ENCODE results near the gene HNRNPUL2. TPM values are rescaled to one million over a fixed set of nuclear protein-coding genes. Genes with fewer than 3 reads are reported as not detected.

Gene HNRNPUL2
- total and polyA plus RNA-seq, 10 of the 15 experiments (the other 5 are each of a cell fraction or from before 2014, with no cell fraction given) = 1.6 to 72.2 (median 14.9) TPM

DNA sequence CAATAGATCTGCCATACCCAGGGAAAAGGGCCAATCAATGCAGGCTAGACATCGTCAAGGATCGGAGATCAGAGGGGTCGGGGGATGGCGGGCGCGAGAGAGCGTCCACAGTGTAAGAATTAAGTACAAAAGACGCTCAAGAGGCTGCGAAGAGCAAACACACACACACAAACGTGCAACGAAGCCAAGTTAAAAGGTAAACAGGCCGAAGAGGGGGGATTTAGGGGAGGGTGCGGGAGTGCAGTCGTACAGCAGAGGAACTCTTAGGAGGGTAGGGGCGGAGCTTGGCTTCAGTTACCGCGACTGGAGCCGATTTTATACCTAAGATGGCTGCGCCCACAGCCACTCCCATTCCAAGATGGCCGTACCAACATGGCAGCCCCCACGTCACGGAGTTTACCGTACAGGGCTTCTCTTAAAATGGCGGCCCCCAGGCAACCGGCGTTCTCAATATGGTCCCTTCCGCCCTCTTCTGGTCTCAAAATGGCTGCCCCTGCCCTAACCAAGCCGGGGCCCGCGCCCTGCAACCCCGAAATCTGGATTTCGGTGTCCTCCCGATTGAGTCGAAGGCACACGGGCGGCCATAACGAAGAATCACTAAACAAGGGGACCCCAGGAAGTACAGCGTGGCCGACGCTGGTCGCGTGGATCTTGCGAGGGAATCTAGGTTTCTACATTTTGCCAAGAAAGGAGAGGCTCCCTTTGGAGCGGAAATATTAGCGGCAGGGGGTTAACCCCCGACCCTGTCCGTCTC, 17.8 kb downstream of the HNRNPUL2 start:
- H4K20me1 ChIP-seq (ENCODE audit: control insufficient read depth, insufficient read depth) = no peaks in the 10 kb centered on the region
- peak overlapping the region; percentile 98 for H3K4me2 ChIP-seq (ENCODE audit: control insufficient read depth, insufficient read depth)
- peak overlapping the region; percentile 90 for H3K9ac ChIP-seq (ENCODE audit: control insufficient read depth, insufficient read depth, low read length)
- in situ Hi-C loops (cut with MboI) = no loop called here
- POLR2A ChIA-PET = interaction anchor here (0.5 to 7.6 kb wide), 20 partner anchors 18 to 152 kb away, joined by 3 to 79 read pairs (median 5); partner anchors contain the start of genes B3GAT3, C11orf98, CSKMT and HNRNPUL2
- DNase-seq (ENCODE audit: low read depth, low spot score) (peak; percentile 91), FAIRE-seq (peak; percentile 92), ATAC-seq (peak; percentile 89)
- intact Hi-C loops (cut with micrococcal nuclease; ENCODE audit: unreplicated experiment) = loop anchor here (1.0 to 5.0 kb wide), 2 partner anchors 18 to 107 kb away; partner anchors contain the start of genes HNRNPUL2 and MTA2
- SMC1A ChIA-PET (ENCODE audit: uncharacterized antibody, unreplicated experiment) = interaction anchor here (0.6 to 5.3 kb wide), 8 partner anchors 14 to 152 kb away, joined by 3 to 26 read pairs (median 3); partner anchors contain the start of genes HNRNPUL2, MTA2, TAF6L and TTC9C
- peak overlapping the region; percentile 83 for H3K4me3 ChIP-seq
- CTCF ChIA-PET = interaction anchor here (1.2 to 5.0 kb wide), 4 partner anchors 14 to 45 kb away, joined by 3 to 21 read pairs (median 6); partner anchors contain the start of genes HNRNPUL2, TTC9C and ZBTB3
- no peaks in the 10 kb centered on the region for H3K79me2 ChIP-seq (ENCODE audit: control insufficient read depth, insufficient read depth, low read length)
- RAD21 ChIA-PET (ENCODE audit: unreplicated experiment) = interaction anchor here (0.5 to 1.8 kb wide), 9 partner anchors 18 to 152 kb away, joined by 3 to 8 read pairs (median 4); partner anchors contain the start of genes C11orf98, CSKMT, HNRNPUL2 and TAF6L
- H3K4me1 ChIP-seq (ENCODE audit: control insufficient read depth, insufficient read depth, low read length) = peaks cover 40% of the 10 kb centered on the region
- H3K27me3 ChIP-seq (replicated peaks in 1 of 2; ENCODE audit: control insufficient read depth in 2 of 2, insufficient read depth in 2 of 2, low read length in 1 of 2) = no peaks in the 10 kb centered on the region
- peaks cover 17% of the 10 kb centered on the region in 2 experiments for H3K36me3 ChIP-seq (ENCODE audit: control insufficient read depth in 2 of 2, insufficient read depth in 2 of 2, low read length in 1 of 2)
- H3K27ac ChIP-seq (ENCODE audit: control insufficient read depth, insufficient read depth) = peak overlapping the region; percentile 88
- H2AFZ ChIP-seq (ENCODE audit: control insufficient read depth, low read depth, low read length) = peak overlapping the region; percentile 93
- BruUV-seq (replicated peaks) = no TSS peak
- WGBS (ENCODE audit: insufficient coverage, insufficient replicate concordance, low lambda C conversion rate, missing lambda C conversion rate) = 2% methylated on average over 45 of the region's 47 CpGs
- H3K9me3 ChIP-seq (replicated peaks; ENCODE audit: control insufficient read depth, insufficient read depth, low read length) = no peaks in the 10 kb centered on the region
- TF ChIP-seq RAD21 (IDR thresholded peaks at IDR 0.05; ENCODE audit: insufficient read depth, low read depth, low read length) (no peak), ZNF384 (IDR thresholded peaks at IDR 0.05; ENCODE audit: borderline replicate concordance, low read depth, low read length) (no peak), YBX1 (IDR thresholded peaks at IDR 0.05) (no peak), PML (IDR thresholded peaks at IDR 0.05; ENCODE audit: low read length) (peak; percentile 97; the same call in 1 of the 2 replicates), PAX5 (IDR thresholded peaks at IDR 0.05; ENCODE audit: borderline replicate concordance, low read depth, low read length) (0 out of 2 replicates have a peak, but pooled peaks have one; percentile 46), KAT2A (conservative IDR thresholded peaks at IDR 0.05; ENCODE audit: control insufficient read depth, low read depth, low read length) (no peak), IKZF1 (conservative IDR thresholded peaks at IDR 0.05) (peak; percentile 81), STAT1 (conservative IDR thresholded peaks at IDR 0.05) (0 out of 2 replicates have a peak, but pooled peaks have one; percentile 89), RFX5 (IDR thresholded peaks at IDR 0.05; ENCODE audit: low read depth, low read length) (no peak), ZNF217 (IDR thresholded peaks at IDR 0.05) (no peak), ESRRA (IDR thresholded peaks at IDR 0.05; ENCODE audit: low read length) (peak; percentile 93; the same call in 1 of the 2 replicates), ZSCAN29 (IDR thresholded peaks at IDR 0.05) (no peak), BACH1 (IDR thresholded peaks at IDR 0.05; ENCODE audit: borderline replicate concordance) (0 out of 2 replicates have a peak, but pooled peaks have one; percentile 28)
- TF ChIP-seq, protein P1, sequence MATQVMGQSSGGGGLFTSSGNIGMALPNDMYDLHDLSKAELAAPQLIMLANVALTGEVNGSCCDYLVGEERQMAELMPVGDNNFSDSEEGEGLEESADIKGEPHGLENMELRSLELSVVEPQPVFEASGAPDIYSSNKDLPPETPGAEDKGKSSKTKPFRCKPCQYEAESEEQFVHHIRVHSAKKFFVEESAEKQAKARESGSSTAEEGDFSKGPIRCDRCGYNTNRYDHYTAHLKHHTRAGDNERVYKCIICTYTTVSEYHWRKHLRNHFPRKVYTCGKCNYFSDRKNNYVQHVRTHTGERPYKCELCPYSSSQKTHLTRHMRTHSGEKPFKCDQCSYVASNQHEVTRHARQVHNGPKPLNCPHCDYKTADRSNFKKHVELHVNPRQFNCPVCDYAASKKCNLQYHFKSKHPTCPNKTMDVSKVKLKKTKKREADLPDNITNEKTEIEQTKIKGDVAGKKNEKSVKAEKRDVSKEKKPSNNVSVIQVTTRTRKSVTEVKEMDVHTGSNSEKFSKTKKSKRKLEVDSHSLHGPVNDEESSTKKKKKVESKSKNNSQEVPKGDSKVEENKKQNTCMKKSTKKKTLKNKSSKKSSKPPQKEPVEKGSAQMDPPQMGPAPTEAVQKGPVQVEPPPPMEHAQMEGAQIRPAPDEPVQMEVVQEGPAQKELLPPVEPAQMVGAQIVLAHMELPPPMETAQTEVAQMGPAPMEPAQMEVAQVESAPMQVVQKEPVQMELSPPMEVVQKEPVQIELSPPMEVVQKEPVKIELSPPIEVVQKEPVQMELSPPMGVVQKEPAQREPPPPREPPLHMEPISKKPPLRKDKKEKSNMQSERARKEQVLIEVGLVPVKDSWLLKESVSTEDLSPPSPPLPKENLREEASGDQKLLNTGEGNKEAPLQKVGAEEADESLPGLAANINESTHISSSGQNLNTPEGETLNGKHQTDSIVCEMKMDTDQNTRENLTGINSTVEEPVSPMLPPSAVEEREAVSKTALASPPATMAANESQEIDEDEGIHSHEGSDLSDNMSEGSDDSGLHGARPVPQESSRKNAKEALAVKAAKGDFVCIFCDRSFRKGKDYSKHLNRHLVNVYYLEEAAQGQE (IDR thresholded peaks at IDR 0.05; ENCODE audit: low read depth, low read length) = no peak
- TF ChIP-seq, protein P2, sequence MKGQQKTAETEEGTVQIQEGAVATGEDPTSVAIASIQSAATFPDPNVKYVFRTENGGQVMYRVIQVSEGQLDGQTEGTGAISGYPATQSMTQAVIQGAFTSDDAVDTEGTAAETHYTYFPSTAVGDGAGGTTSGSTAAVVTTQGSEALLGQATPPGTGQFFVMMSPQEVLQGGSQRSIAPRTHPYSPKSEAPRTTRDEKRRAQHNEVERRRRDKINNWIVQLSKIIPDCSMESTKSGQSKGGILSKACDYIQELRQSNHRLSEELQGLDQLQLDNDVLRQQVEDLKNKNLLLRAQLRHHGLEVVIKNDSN (IDR thresholded peaks at IDR 0.05; ENCODE audit: borderline replicate concordance, extremely low read length, insufficient read depth, low read depth, low read length) = no peak
- TF ChIP-seq, protein P3, sequence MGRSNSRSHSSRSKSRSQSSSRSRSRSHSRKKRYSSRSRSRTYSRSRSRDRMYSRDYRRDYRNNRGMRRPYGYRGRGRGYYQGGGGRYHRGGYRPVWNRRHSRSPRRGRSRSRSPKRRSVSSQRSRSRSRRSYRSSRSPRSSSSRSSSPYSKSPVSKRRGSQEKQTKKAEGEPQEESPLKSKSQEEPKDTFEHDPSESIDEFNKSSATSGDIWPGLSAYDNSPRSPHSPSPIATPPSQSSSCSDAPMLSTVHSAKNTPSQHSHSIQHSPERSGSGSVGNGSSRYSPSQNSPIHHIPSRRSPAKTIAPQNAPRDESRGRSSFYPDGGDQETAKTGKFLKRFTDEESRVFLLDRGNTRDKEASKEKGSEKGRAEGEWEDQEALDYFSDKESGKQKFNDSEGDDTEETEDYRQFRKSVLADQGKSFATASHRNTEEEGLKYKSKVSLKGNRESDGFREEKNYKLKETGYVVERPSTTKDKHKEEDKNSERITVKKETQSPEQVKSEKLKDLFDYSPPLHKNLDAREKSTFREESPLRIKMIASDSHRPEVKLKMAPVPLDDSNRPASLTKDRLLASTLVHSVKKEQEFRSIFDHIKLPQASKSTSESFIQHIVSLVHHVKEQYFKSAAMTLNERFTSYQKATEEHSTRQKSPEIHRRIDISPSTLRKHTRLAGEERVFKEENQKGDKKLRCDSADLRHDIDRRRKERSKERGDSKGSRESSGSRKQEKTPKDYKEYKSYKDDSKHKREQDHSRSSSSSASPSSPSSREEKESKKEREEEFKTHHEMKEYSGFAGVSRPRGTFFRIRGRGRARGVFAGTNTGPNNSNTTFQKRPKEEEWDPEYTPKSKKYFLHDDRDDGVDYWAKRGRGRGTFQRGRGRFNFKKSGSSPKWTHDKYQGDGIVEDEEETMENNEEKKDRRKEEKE (IDR thresholded peaks at IDR 0.05) = no peak

Measured in GM12878 (cell line).